ENCODE measurements around the gene HPS4. TPM values are rescaled to one million over a fixed set of nuclear protein-coding genes. Genes with fewer than 3 reads are reported as not detected.

The HPS4 gene
- total RNA-seq, 1 experiment from 2014 or later = 40.7 TPM

DNA sequence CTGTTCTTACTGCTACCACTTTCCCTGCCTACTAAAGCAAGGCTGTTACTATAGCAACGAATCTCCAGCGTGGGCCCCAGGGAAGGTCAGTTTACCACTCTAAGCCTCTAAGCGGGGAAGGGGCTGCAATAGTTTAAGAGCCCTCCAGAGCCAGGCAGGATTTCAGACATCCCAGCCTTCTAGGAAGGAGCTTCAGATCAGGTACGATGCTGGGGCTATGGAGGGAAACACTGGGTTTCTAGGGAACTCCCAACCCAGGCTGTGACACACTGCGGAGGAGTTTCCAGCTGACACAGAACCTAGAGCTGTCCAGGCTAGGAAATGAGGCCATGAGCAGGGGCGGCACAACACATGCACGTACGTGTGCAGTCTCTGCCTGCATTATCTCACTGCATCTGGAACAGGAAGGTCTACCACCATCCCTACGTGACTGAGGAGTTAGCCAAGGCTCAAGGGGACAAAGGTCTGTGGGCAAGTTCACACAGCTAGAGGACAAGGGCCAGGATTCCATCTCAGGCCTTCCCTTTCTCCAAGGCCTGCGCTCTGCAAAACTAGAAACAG, 20.4 kb downstream of the HPS4 start:
- peaks cover 40% of the 10 kb centered on the region for H3K36me3 Mint-ChIP-seq (ENCODE audit: insufficient read depth, unreplicated experiment)
- no peaks in the 10 kb centered on the region for H3K27me3 Mint-ChIP-seq (ENCODE audit: unreplicated experiment)
- intact Hi-C loops (cut with micrococcal nuclease; ENCODE audit: unreplicated experiment) = loop anchor here (10.0 kb wide), 1 partner anchor 98 kb away; no protein-coding TSS in a partner anchor
- H3K27ac Mint-ChIP-seq (ENCODE audit: unreplicated experiment) = no peak overlapping the region
- TF ChIP-seq, protein P1, sequence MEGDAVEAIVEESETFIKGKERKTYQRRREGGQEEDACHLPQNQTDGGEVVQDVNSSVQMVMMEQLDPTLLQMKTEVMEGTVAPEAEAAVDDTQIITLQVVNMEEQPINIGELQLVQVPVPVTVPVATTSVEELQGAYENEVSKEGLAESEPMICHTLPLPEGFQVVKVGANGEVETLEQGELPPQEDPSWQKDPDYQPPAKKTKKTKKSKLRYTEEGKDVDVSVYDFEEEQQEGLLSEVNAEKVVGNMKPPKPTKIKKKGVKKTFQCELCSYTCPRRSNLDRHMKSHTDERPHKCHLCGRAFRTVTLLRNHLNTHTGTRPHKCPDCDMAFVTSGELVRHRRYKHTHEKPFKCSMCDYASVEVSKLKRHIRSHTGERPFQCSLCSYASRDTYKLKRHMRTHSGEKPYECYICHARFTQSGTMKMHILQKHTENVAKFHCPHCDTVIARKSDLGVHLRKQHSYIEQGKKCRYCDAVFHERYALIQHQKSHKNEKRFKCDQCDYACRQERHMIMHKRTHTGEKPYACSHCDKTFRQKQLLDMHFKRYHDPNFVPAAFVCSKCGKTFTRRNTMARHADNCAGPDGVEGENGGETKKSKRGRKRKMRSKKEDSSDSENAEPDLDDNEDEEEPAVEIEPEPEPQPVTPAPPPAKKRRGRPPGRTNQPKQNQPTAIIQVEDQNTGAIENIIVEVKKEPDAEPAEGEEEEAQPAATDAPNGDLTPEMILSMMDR (IDR thresholded peaks at IDR 0.05; ENCODE audit: unreplicated experiment) = no peak
- no TSS peak for BruUV-seq (replicated peaks)
- CTCF ChIA-PET = interaction anchor here (1.2 to 2.6 kb wide), 2 partner anchors 8 to 65 kb away, joined by 3 to 11 read pairs; no protein-coding TSS in a partner anchor
- no peaks in the 10 kb centered on the region for H3K9me3 Mint-ChIP-seq (ENCODE audit: low read depth, unreplicated experiment)
- no peaks in the 10 kb centered on the region for H3K4me1 Mint-ChIP-seq (ENCODE audit: low read depth, unreplicated experiment)
- no peak for DNase-seq
- no peak overlapping the region for H3K4me3 Mint-ChIP-seq (ENCODE audit: low read depth, unreplicated experiment)

DNA sequence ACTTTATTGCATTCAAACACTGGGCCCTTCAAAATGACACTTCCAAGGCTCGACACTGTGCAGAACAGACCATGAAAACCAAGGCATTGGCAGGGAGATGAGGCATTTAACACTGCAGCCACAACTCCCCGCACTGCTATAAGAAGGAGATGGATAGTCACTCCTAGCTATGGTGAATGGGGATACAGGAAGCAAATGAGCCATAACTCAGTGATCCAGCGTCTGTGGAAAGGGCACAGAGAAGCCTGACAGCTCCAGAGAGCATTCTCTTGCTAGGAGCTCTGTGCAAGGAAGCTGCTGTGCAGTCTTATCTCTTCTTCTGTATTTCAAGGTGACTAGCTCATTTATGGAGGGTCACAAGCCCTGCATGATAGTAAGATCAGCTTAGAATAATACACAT, 20.9 kb downstream of the HPS4 start:
- no peak overlapping the region for H3K4me3 Mint-ChIP-seq (ENCODE audit: low read depth, unreplicated experiment)
- no TSS peak for BruUV-seq (replicated peaks)

DNA sequence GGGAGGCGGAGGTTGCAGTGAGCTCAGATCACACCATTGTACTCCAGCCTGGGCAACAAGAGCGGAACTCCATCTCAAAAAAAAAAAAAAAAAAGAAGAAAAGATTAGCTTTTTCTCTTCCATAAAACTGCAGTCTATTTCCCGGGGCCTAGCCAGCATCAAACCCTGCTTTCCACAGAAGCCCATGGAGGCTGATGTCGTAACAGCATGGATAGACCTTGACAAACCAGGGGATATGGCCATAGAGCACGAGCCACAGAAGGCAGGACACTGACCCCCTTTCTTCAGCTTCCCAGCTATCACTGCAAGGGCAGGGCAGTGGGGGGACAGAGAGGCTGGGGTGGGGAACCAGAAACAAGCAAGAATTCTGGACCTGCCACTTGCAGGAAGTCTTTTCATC, 21.5 kb downstream of the HPS4 start:
- DNase-seq = no peak
- no peaks in the 10 kb centered on the region for H3K4me1 Mint-ChIP-seq (ENCODE audit: low read depth, unreplicated experiment)
- BruUV-seq (replicated peaks) = no TSS peak
- peaks cover 37% of the 10 kb centered on the region for H3K36me3 Mint-ChIP-seq (ENCODE audit: insufficient read depth, unreplicated experiment)
- H3K27ac Mint-ChIP-seq (ENCODE audit: unreplicated experiment) = no peak overlapping the region
- TF ChIP-seq, protein P1 (IDR thresholded peaks at IDR 0.05; ENCODE audit: unreplicated experiment) = no peak
- H3K4me3 Mint-ChIP-seq (ENCODE audit: low read depth, unreplicated experiment) = no peak overlapping the region
- no peaks in the 10 kb centered on the region for H3K9me3 Mint-ChIP-seq (ENCODE audit: low read depth, unreplicated experiment)
- no peaks in the 10 kb centered on the region for H3K27me3 Mint-ChIP-seq (ENCODE audit: unreplicated experiment)
- CTCF ChIA-PET = interaction anchor here (0.7 to 2.6 kb wide), 4 partner anchors 9 to 889 kb away, joined by 4 to 11 read pairs (median 8); no protein-coding TSS in a partner anchor
- intact Hi-C loops (cut with micrococcal nuclease; ENCODE audit: unreplicated experiment) = loop anchor here (10.0 kb wide), 1 partner anchor 97 kb away; no protein-coding TSS in a partner anchor

More for the DNA sequence above, 20.9 kb downstream of the HPS4 start:
- Mint-ChIP-seq H3K36me3 (ENCODE audit: insufficient read depth, unreplicated experiment) (peaks cover 38% of the 10 kb centered on the region), H3K27me3 (ENCODE audit: unreplicated experiment) (no peaks in the 10 kb centered on the region), H3K9me3 (ENCODE audit: low read depth, unreplicated experiment) (no peaks in the 10 kb centered on the region), H3K4me1 (ENCODE audit: low read depth, unreplicated experiment) (no peaks in the 10 kb centered on the region), H3K27ac (ENCODE audit: unreplicated experiment) (no peak overlapping the region)
- TF ChIP-seq, protein P1 (IDR thresholded peaks at IDR 0.05; ENCODE audit: unreplicated experiment) = no peak
- DNase-seq = no peak
- intact Hi-C loops (cut with micrococcal nuclease; ENCODE audit: unreplicated experiment) = loop anchor here (10.0 kb wide), 1 partner anchor 98 kb away; no protein-coding TSS in a partner anchor
- CTCF ChIA-PET = interaction anchor here (1.2 to 2.6 kb wide), 3 partner anchors 9 to 98 kb away, joined by 3 to 11 read pairs (median 9); no protein-coding TSS in a partner anchor

DNA sequence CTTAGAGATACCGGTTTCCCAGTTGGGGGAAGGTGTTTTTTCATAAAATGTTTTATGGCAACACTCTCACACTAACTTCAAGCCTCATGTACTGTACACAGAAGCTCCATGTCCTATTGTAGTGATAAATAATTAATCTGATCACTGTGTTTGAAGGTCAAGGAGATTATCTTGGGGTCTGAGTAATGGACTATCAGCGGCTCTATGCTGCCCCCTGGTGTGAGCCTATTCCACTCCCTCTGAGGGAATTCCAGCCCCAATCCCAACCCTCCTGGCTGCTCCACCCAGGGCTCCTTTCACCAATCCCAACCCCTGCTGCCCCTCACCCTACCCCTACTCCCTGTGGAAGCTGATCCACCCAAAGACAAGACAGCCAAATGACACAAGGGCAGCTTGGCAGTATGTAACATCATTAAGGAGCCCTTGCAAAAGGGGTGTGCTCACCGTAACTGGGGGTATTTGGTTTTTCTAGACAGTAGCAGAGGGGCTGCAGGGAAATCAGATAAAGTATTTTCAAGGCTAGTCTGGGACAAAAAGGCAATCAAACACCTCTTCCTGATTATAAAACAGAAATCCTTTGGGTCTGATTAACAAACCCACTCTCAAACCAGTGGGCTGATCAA, 22.3 kb downstream of the HPS4 start:
- no peaks in the 10 kb centered on the region for H3K27me3 Mint-ChIP-seq (ENCODE audit: unreplicated experiment)
- peaks cover 29% of the 10 kb centered on the region for H3K36me3 Mint-ChIP-seq (ENCODE audit: insufficient read depth, unreplicated experiment)
- intact Hi-C loops (cut with micrococcal nuclease; ENCODE audit: unreplicated experiment) = loop anchor here (1.0 to 10.0 kb wide), 2 partner anchors 63 to 96 kb away; no protein-coding TSS in a partner anchor
- H3K27ac Mint-ChIP-seq (ENCODE audit: unreplicated experiment) = no peak overlapping the region
- BruUV-seq (replicated peaks) = no TSS peak
- H3K4me3 Mint-ChIP-seq (ENCODE audit: low read depth, unreplicated experiment) = no peak overlapping the region
- H3K9me3 Mint-ChIP-seq (ENCODE audit: low read depth, unreplicated experiment) = no peaks in the 10 kb centered on the region
- TF ChIP-seq, protein P1 (IDR thresholded peaks at IDR 0.05; ENCODE audit: unreplicated experiment) = peak; percentile 79
- peak; percentile 71 for DNase-seq
- H3K4me1 Mint-ChIP-seq (ENCODE audit: low read depth, unreplicated experiment) = no peaks in the 10 kb centered on the region
- CTCF ChIA-PET = interaction anchor here (0.7 to 2.6 kb wide), 4 partner anchors 10 to 889 kb away, joined by 4 to 11 read pairs (median 8); no protein-coding TSS in a partner anchor

All from Calu3 (cell line).